PC-9 (cell line): ENCODE measurements around the gene ZDHHC1.

ENCODE experiments used
- CTCF ChIP-seq: fragments of 200-600 bp; sonication (generic); conservative IDR thresholded peaks from 2 replicates; pipeline ENCODE4 v1.6.1; 2017; ENCODE audit warnings: mixed run types, antibody characterized with exemption, mild to moderate bottlenecking, moderate library complexity
- EZH2 ChIP-seq: fragments of 200-600 bp; sonication (generic); IDR thresholded peaks from 2 replicates; pipeline ENCODE4 v1.8.0; 2017; ENCODE audit warnings: antibody characterized with exemption, low read depth

DNA sequence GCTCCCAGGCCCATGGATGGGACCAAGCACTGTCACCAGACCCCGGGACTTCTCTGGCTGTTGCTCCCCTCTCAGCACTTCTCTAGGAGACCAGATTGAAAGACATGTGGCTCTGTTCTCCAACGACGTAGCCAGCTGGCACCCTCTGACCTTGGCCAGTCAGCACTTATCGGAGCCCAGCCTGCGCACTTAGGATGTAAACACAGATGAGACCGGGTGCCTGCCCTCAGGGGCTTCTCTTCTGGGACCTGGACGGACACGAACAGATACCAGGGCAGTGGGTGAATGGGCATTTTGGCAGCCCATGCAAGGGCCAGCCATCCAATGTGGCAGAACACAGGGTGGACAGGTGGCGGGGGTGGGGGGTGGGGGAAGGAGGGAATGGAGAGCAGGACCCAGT is 6.6 kb downstream of the ZDHHC1 start:
- no peak for TF ChIP-seq CTCF
- no peak for TF ChIP-seq EZH2
